GM12873 (cell line): ENCODE data around the gene ARHGAP32.

ENCODE experiments used
- TF ChIP-seq, protein P1 (sequence below): IDR thresholded peaks from 2 replicates; pipeline ENCODE4 v1.5.1; 2012; ENCODE audit warnings: low read depth, mild to moderate bottlenecking, moderate library complexity, low read length, control low read depth; ENCODE audit not compliant: insufficient read depth; ENCODE audit errors: missing control alignments

The ARHGAP32 gene

DNA sequence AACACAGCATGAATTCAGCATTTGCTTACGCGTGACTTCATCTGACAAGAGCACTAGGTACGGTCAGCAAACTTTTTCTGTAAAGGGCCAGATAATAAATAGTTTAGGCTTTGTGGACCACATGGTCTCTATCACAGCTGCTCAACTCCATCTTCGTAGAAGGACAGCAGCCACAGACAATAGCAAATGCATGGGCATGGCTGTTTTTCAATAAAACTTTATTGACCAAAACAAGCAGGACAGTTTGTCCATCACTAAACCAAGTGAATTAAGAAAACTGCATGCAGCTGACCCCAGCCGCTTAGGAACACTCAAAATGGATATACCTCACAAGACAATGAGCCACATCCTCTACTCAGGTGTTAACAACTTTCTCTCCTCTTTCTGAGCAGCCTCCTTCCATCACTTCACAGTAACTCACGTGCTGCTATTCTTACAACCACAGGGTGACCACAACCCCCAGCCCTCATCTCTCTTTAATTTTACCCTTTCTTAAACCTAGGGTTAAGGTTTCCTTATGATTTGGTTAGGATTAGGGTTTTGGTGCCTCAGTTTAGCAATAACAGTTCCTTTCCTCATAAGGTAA is 22.7 kb upstream of the ARHGAP32 start:
- TF ChIP-seq, protein P1, sequence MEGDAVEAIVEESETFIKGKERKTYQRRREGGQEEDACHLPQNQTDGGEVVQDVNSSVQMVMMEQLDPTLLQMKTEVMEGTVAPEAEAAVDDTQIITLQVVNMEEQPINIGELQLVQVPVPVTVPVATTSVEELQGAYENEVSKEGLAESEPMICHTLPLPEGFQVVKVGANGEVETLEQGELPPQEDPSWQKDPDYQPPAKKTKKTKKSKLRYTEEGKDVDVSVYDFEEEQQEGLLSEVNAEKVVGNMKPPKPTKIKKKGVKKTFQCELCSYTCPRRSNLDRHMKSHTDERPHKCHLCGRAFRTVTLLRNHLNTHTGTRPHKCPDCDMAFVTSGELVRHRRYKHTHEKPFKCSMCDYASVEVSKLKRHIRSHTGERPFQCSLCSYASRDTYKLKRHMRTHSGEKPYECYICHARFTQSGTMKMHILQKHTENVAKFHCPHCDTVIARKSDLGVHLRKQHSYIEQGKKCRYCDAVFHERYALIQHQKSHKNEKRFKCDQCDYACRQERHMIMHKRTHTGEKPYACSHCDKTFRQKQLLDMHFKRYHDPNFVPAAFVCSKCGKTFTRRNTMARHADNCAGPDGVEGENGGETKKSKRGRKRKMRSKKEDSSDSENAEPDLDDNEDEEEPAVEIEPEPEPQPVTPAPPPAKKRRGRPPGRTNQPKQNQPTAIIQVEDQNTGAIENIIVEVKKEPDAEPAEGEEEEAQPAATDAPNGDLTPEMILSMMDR: no peak

GRCh38 chr11:129213261-129213660 is 21.1 kb upstream of the ARHGAP32 start:
- TF ChIP-seq, protein P1: no peak

- TF ChIP-seq, protein P1: no peak
These were observed 19.3 kb upstream of the ARHGAP32 start for GRCh38 chr11:129211397-129211796.

DNA sequence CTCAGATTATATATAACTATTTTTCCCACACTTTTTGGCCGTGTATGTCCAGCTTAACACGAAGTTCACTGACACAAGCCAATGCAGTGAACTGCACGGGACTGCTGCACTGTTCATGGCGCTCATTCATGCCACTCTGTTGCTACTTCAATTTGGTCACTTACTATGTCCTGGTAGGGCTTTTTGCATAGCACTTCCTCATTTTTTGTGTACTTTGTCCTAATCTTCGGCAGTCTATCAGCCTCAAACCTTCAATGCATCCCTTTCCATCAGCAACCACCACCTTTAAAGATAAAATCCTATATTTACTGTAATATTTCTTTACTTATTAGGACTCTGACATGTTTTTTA is 18.7 kb upstream of the ARHGAP32 start:
- TF ChIP-seq, protein P1: no peak

- TF ChIP-seq, protein P1: no peak
These were observed 18.0 kb upstream of the ARHGAP32 start for GRCh38 chr11:129209891-129210830.

DNA sequence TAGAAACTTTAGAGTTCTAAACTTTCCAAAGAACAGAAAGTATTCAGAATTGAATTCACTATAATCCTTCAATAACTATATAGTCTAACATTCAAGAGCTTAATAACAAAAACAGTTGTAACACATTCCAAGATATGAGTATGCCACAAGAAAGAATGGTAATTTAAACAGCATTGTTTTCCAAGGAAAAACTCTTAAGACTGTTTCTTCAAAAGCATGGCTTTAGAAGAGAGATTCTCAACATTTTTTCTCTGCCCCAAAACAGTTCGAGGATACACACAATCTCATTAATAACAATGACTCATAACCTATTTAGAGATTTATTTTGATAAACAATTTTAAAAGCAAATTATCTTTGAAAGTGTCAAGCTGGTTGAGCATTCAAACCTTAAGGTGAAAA is 16.7 kb upstream of the ARHGAP32 start:
- TF ChIP-seq, protein P1: no peak

DNA sequence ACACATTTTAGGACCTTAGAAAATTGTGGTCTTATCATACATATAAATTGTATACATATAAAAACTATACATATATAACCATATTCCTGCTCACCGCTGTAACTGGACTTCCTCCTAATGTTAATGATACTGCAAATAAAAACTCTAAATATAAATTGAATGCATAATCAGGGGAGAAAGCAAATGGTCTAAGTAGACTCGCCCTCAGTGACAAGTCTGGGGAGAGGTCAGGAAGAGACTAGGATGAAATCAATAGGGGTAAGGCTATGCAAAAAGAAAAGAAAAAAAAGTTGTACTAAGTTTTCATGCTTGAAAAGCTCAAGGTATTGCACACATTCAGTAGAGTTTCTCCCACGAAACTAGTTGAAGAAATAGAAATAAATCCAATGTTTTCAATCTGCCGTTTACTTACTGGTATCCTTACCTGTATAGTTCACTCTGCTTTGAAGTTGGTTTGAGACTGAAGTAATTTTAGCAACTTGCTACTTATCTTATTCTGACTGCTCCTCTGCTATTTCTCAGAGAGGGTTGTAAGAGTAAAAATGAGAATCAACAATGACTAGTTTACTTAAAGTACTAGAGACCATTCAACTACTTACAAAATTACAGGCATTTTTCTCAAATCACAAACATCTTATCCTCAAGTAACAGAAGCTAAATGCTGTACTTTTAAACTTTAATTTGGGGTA is 12.2 kb upstream of the ARHGAP32 start:
- TF ChIP-seq, protein P1: no peak
